Stimulated activated CD4-positive, alpha-beta T cell treated with anti-CD3 and anti-CD28 coated beads, TNF-alpha, amount 100 ng/mL, for 24 hours (primary cell): ENCODE results near the gene WDR76.
"Not testable (repeated sequence)": the region's sequence is repeated elsewhere in the genome, so short reads cannot be mapped to it uniquely, and the experiment has no call there.

Experiments used
- DNase-seq, 3 experiments: peaks; one replicate each; pipeline ENCODE4 v3.0.0-alpha.2; 2020; ENCODE audit warnings: low read depth in 3 of 3

WDR76 gene

DNA sequence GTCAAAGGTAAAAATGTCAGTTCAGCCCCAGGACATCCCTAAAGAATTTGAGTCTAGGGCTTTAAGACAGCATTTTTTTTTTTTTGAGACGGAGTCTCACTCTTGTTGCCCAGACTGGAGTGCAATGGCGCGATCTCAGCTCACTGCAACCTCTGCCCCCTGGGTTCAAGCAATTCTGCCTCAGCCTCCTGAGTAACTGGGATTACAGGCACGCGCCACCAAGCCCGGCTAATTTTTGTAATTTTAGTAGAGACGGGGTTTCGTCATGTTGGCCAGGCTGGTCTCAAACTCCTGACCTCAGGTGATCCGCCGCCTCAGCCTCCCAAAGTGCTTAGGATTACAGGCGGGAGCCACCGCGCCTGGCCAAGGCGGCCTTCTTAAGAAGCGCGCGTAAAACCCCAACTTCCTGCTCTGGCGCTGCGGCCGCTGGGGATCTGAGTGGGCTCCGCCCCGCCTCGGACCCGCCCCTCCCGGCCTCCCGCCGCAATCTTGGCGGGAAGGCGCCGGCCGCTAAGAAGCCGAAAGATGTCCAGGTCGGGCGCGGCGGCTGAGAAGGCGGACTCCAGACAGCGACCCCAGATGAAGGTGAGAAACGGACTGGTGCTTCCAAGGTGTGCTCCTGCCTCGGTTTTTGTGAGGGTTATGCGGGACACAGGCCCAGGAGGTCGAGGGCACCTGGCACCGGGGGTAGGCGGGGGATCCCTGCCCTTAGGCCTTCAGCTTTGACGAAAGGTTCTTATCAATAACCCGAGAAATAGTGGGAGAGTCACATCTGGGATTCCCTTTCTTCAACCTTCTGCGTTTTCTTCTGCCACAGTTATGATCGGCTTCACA is at the start of gene WDR76:
WDR76 (plus strand) TSS at position 495 of the 834 bp plus-strand sequence; CDS start at position 526, 31 bp downstream.
- peak; percentile 62 to 86 (median 63) for DNase-seq

DNA sequence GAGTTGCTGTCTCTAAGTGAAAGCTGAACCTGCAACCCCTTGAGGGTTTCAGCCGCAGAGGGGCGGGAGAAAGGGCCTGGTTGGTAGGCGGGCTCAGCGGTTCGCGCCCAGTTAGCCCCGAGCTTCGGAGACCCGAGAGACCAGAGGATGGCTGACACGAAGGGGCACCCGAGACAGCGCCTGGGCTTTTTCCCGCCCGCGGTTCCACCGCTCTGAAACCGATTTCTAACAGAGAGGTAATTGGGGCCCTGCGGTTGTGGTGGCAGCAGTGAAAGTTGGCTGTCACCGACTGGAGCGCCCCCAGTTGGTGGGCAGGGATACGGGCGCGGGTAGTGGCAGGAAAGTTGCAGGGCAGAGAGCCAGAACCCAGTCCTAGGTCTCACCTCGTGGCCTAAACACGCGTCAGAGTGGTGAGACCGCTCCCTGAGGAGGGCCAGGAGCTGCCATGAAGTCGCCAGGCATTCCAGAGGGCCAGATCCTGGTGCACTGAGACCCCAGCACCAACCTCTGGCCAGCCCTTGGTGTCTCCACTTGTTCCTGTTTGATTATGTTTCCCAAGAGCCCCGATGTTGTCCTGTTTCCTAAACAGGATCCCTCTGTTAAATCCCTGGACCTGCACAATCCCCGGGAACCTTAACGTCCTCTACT is 49.4 kb upstream of the WDR76 start:
- peak; percentile 64 to 88 (median 72) for DNase-seq

DNA sequence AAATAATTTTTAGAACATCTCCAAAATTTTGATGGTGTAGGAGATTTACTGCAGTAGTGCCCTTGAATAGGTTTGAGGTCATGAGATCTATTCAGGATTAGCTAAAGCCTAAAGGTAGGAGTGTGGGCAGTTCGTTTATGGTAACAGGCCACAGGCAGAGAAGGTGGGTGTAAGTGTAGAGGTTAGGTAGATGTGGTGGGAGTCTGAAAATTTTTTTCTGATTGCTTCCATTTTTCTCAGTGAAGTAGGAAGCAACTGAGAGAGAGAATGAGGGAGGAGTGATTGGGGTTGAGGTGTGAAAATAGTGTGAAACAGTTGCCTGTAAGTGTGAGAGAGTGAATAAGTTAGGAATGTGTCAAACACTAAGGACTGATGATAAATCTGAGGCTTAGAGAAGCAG is 47.8 kb upstream of the WDR76 start:
- no peak for DNase-seq

DNA sequence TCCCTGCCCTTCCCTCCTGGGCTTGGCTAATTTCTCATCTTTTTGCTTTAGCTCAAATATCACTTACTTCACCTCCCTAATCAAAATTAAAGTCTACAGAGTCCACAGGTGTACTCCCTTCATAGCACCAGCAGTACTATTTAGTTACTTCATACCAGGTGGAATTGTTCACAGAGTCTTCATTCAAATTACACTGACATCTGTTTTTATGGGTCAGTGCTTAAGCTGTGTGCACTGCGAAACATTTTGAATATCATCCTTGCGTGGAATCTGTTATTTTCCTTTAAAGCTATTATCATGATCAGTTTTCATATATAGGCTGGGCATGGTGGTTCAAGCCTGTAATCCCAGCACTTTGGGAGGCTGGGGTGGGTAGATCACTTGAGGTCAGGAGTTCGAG is 37.4 kb upstream of the WDR76 start:
- no peak for DNase-seq

DNA sequence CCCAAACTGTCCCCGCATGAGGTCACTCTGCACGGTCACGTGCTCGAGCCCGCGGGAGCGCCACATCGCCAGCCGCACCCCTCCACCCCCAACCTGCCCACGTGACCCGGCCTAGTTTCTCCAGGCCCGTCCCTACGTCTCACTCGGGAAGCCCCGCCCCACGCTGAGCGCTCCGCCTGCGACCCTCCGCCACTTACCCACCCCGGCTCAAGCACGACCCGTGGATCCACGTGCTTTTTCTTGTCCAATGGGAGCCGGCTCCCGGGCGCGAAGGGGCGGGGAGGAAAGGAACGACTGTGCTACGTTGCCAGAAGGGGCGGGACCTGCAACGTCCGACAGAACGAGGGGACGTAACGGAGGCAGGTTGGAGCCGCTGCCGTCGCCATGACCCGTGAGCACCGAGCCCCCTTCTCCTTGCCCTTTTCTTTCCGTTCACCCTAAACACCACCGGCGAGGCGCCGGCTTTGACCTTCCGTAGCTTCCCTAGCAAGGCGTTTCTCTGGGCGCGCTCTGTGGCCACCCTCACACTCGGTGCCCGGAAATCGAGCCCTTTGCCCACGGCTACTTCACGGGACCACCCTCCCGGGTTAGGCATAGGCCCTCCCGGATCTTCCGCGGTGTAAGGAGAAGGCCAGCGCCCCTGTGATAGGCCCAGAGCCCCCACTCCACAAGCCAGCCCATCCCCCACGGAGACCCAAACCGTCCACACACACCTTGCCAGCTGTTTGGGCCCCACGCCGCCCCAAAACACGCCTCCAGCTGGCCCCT is 34.6 kb upstream of the WDR76 start, which contains the start of gene SERF2:
SERF2 (plus strand) TSS at position 328 of the 768 bp plus-strand sequence; CDS start at position 385, 57 bp downstream.
- peak; percentile 99 to 100 (median 100) for DNase-seq

DNA sequence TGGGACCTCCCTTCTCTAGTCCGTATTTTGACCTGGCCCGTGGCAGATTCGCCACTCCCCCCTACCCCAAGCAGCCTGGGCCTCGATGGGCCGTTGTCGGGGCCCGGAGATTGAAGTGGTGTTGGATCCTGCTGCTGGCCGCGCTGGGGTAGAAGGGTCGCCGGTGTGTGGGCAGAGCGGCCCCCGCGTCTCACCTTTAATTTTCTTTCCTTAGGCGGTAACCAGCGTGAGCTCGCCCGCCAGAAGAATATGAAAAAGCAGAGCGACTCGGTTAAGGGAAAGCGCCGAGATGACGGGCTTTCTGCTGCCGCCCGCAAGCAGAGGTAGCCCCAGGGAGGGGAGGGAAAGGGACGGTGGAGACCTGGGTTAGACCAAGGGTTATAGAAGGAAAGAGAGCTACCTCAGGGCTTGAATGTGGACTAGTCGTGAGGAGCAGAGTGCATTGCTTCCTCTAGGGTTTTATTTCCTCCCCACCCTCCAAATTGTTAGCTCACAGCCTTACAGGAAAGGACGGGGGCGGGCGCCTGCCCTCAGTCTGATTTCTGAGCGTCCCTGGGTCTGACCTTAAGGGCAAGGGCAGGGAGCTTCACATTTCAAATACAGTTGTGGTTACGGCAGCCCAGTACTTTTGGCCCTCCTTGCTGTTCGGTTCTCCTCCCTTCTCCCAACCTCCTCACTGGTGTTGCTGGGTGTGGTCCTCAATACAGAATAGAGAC is 33.9 kb upstream of the WDR76 start:
- DNase-seq: peak in 1 of 3 experiments; percentile 28

DNA sequence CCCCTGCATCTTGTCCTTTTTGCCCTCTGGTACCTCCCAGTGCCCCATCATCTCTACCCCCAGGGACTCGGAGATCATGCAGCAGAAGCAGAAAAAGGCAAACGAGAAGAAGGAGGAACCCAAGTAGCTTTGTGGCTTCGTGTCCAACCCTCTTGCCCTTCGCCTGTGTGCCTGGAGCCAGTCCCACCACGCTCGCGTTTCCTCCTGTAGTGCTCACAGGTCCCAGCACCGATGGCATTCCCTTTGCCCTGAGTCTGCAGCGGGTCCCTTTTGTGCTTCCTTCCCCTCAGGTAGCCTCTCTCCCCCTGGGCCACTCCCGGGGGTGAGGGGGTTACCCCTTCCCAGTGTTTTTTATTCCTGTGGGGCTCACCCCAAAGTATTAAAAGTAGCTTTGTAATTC is 33.2 kb upstream of the WDR76 start:
- DNase-seq: no peak

DNA sequence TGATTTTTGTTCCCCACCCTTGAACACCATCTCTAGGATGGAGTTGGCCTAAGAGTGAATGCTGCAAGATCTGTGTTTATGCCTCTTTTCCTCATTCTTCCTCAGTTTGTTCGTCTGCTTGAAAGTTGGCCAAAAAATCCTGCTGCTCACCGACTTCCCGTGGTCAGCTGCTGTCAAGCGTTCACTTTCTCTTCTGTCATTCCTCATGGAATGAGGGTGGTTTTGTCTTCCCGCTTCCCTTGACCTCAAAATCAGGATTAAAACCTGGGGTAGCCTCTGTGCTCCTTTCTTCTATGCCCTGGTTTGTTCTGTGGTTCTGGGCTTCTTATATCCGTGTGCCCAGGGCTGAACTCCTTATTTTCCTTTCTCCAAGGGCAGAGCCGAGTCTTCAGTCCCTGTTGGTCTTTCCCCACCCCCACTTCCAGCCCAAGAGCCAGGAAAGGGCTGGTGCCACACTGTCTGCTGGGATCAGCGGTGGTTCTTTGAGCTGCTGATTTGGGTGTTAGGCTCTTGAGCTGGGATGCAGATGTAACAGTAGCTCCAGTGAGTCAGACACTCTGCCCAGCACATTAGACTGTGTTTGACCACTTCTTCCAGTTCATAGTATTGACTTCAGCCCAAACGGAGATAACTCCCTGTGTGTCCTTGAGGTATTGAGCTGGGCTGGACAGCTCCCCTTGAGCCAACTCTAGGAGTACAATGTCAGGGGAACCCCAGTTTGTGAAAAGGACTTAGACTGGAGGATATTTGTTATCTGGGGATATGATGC is 32.3 kb upstream of the WDR76 start:
- no peak for DNase-seq

DNA sequence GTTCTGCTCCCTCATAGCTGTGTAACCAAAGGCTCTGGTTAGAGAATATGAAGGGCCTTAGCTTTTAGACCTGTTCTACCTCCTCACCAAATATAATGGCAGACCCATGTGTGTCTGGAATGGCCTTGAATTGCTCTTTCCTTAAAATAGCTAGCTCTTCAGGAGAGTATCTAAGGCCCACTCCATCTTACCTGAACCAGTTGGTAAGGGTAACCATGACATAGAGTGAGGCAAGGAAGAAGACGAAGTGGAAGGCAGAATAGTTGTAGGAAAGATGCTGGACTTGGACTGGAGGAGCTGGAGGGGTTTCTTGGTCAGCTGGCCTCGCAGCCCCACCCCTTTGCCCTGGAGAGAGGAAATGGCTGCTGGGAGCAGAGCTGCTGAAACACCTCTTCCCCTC is 31.6 kb upstream of the WDR76 start:
- DNase-seq: no peak

DNA sequence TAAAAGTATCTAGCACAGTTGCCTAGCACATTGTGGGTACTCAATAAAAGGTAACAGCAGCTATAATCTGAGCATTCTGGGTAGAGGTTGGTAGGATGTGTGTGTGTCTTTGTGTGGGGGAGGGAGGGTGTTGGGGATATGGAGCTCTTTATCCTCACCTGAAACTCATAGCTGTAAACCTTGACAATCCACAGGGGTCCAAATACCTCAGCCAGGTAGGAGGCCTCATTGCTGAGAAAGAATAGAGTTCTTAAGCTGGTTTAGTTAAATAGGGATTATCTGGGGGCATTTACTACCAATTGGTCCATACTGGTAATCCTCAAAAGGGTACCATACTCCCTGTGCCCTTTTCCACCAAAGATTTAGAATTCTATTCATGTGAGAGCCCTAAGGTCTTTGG is 30.8 kb upstream of the WDR76 start:
- no peak for DNase-seq

DNA sequence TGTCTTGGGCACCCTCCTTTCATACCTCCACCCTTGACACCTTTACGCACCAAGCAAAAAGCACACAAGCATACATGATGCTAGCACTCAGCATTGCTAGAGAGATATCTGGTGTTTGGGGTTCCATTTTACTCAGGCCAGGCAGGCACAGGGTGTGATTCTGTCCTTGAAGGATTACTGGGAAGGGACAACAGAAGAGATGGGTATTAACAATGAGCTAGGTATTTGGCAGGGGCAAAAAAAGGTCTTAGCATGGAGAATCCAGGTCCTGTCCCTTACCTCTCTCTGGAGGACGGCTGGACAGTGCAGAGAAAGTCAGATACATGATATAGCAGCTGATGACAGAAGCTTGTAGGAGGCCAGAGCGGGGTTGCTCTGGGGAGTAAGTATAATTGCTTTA is 30.2 kb upstream of the WDR76 start:
- no peak for DNase-seq

DNA sequence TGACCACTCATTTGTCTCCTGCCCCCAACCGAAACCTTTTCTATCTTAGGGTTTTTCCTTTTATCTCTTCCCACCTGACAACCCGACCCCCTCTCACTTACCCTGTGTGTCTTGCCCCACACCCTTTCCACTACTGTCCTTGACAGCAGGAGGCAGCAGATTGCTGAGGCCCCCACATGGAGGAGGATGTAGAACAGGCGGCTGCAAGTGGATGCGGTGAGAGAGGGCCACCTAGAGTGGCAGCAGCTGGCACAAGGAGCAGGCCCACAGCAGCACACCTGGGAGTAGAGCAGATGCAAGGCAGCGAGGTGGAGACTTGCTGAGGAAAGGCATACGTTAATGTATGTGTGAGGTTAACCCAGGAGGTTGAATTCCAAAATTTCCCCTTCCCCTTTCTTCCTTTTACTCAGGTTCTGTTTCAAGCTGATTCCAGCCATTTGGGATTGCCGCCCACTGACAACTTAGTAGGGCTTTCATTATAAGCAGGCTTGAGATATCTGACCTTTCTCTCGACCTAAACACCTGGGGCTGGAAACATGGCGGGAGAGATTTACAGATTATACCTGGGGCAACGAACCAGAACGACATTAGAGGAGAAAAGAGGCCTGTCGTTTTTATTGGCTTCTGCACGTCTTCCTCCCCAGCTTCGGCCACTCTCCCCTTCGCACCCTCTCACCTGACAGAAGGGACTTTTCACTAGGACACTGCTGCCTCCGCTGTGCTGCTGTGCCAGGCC is 27.4 kb upstream of the WDR76 start:
- no peak for DNase-seq

DNA sequence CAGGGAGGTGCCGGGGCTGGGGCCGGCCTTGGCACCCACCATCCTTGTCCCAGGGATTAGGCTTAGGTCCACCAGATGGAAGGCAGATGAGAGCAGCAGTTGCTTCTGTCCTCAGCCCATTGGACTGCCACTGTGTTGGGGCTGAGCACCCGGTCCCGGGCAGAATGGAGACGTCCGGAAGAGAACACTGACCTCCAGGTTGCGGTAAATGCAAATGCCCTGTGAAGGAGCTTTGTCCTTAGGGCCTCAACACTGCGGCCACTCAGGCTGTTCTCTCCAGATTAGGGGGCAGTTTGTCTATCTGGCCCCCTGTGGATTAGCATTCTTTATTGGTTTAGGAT is 26.9 kb upstream of the WDR76 start, which contains the start of gene SERINC4:
SERINC4 (minus strand) TSS at position 276 of the 341 bp plus-strand sequence; CDS start at position 42, 234 bp downstream.
- no peak for DNase-seq

DNA sequence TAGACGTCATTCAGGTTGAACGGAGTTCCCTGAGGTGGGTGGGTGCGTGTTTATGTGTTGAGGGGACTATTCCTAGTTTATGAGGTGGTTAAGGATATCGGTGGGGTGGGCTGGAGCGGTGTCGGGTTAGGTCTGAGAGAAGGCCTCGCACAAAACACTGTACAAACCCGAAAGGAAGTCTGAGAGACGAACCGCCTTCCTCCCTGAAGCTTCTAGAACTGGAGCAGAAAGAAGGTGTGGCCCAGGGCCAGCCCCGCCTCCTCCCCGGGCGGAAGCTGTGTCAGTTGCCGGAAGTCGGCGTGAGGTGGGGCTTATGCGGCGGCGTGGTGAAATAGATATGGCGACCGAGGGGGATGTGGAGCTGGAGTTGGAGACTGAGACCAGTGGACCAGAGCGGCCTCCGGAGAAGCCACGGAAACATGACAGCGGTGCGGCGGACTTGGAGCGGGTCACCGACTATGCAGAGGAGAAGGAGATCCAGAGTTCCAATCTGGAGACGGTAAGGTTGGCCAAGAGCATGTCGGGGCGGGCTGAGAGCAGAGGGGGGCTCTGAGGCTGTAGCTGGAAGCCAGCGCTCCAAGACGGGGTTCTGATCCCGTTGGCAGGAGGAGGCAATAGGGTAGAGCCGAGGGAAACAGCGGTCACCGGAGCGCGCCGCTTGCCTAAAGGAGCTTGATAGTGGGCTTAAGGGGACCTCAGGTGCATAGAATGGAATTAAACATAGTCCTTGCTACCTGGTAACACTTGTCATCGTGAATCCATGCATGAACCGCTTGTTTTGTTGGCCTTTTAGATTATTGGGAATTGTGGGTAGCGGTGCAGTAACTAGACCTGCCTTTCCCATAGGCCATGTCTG is 26.3 kb upstream of the WDR76 start, which contains the start of gene HYPK:
HYPK (plus strand) TSS at position 314 of the 856 bp plus-strand sequence; CDS start at position 338, 24 bp downstream.
- DNase-seq: peak; percentile 80 to 89 (median 87)

DNA sequence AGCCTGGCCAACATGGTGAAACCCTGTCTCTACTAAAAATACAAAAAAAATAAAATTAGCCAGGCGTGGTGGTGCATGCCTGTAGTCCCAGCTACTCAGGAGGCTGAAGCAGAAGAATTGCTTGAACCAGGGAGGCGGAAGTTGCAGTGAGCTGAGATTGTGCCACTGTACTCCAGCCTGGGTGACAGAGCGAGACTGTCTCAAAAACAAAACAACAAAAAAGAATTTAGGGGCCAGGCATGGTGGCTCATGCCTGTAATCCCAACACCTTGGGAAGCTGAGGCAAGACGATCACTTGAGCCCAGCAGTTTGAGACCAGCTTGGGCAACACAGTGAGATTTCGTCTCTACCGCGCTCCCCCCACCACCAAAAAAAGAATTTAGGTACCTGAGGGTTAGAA is 24.1 kb upstream of the WDR76 start:
- not testable (repeated sequence) for DNase-seq

DNA sequence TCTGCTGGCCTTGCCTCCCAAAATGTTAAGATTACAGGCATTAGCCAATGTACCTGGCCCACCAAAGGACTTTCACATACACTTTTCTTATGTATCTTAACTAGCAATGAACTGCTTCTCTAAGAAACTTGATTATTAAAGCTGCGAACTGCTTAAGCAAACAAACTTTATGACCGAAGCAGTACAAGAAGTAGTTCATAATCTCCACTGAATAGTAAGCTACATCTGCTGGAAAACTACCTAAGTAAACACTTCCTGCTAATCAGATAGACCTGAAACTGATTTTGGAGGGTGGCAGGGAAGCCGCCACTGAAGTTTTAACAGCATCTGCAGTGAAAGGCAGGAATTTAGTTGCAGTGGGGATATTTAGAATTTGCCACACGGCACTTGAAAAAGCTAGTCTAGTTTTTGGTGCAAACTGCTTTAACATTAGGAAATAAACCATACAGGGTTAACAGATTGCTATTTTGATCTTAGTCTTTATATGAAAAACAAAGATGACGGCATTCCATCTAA is 18.3 kb upstream of the WDR76 start:
- DNase-seq: no peak

DNA sequence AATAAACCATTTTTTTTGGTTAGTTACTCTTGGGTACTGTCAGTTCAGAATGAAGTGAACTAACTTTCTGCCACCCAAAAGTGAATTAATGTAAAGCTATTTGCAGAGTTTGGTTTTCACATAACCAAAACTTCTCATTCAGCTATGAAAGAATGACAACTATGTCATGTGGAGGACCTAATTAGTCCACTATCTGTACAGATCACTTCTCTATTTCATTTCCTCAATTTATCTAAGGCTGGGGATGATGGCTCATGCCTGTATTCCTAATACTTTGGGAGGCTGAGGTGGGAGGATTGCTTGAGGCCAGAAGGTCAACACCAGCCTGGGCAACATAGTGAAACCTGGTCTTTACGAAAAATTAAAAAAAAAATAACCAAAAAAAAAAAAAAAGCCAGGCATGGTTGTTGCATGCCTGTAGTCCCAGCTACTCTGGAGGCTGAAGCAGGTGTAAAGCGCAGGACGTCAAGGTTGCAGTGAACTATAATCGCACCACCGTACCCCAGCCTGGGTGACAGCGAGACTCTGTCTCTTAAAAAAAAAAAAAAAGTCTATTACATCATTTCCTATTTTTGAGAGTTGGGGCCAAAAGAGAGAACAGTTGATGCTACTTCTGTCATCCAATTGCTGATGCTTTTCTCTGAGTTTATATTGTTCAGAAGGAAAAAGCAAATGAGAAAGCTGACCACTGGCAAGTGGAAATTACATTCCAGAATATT is 17.7 kb upstream of the WDR76 start:
- DNase-seq: no peak

DNA sequence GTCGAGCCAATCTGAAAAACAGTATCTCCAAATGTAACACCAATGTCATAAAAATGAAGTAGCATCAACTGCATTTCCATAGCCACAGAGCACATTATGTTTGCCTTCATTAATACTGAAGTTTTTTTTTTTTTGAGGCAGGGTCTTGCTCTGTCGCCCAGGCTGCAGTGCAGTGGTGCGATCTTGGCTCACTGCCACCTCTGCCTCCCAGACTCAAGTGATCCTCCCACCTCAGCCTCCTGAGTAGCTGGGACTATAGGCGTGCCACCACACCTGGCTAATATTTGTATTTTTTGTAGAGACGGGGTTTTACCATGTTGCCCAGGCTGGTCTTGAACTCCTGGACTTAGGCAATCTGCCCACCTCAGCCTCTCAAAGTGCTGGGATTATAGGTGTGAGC is 11.7 kb upstream of the WDR76 start:
- DNase-seq: not testable (repeated sequence)
